Natural killer cell (primary cell): ENCODE data around the gene MRFAP1L1. TPM values are rescaled to one million over a fixed set of nuclear protein-coding genes. Genes with fewer than 3 reads are reported as not detected.

Source experiments
- ATAC-seq, 3 donors: fragments of 150-1000 bp in 2 of 3; fragments of 200-7000 bp in 1 of 3; cut with Tn5 transposase; 1 replicate in 1 of 3; 2 replicates in 2 of 3; pipeline ENCODE4 v1.10.0; 2021; ENCODE audit warnings: mild to moderate bottlenecking in 2 of 3, moderate library complexity in 2 of 3
- DNase-seq, 2 donors: peaks; one replicate each; pipeline versions ENCODE4 v3.0.0 to v3.0.0-alpha.2; 2013 to 2021; ENCODE audit warnings: mixed read lengths in 1 of 2
- H3K27ac ChIP-seq: one replicate; pipeline ENCODE4 v1.5.1; 2013; ENCODE audit warnings: mild to moderate bottlenecking, low read length
- H3K27me3 ChIP-seq: one replicate; pipeline ENCODE4 v1.6.1; 2013; ENCODE audit warnings: low read length; ENCODE audit not compliant: control insufficient read depth, insufficient read depth
- H3K36me3 ChIP-seq: one replicate; pipeline ENCODE4 v1.6.1; 2013; ENCODE audit warnings: low read length; ENCODE audit not compliant: control insufficient read depth, insufficient read depth
- H3K4me1 ChIP-seq: one replicate; pipeline ENCODE4 v1.6.1; 2013; ENCODE audit warnings: low read length; ENCODE audit not compliant: control insufficient read depth, insufficient read depth
- H3K4me3 ChIP-seq: one replicate; pipeline ENCODE4 v1.5.1; 2013; ENCODE audit warnings: low read length
- H3K9me3 ChIP-seq: one replicate; pipeline ENCODE4 v1.6.1; 2013; ENCODE audit warnings: low read length; ENCODE audit not compliant: control insufficient read depth, insufficient read depth
- H3K27ac Mint-ChIP-seq, 2 donors: one replicate each; pipeline ENCODE4 v1.8.0; 2022; ENCODE audit warnings: mild to moderate bottlenecking in 2 of 2, mixed read lengths in 2 of 2, moderate library complexity in 1 of 2
- H3K27me3 Mint-ChIP-seq, 2 donors: one replicate each; pipeline ENCODE4 v1.8.0; 2022; ENCODE audit warnings: low read depth in 2 of 2, mixed read lengths in 2 of 2
- H3K36me3 Mint-ChIP-seq: one replicate; pipeline ENCODE4 v1.8.0; 2022; ENCODE audit warnings: mixed read lengths
- H3K4me1 Mint-ChIP-seq, 2 donors: one replicate each; pipeline ENCODE4 v1.8.0; 2022; ENCODE audit warnings: mixed read lengths in 2 of 2
- H3K4me3 Mint-ChIP-seq: one replicate; pipeline ENCODE4 v1.8.0; 2022; ENCODE audit warnings: mild to moderate bottlenecking, moderate library complexity, mixed read lengths
- H3K9me3 Mint-ChIP-seq, 2 donors: one replicate each; pipeline ENCODE4 v1.8.0; 2022; ENCODE audit warnings: mixed read lengths in 2 of 2
- WGBS: methylation state at CpG from one replicate; pipeline ENCODE4 v1.1.7; 2013; ENCODE audit warnings: missing lambda C conversion rate; ENCODE audit not compliant: insufficient coverage; 5-methylcytosine and 5-hydroxymethylcytosine counted together
- intact Hi-C: fragments of 100-400 bp; cut with micrococcal nuclease; formaldehyde crosslinking; loops from one replicate; pipeline ENCODE4 v1.14.2; 2022
- total RNA-seq, 4 donors: library from RNA; stranded (reverse); fragments of 120-200 nt in 1 of 4; gene quantifications; one replicate each; pipeline versions ENCODE4 v1.2.3 to v1.2.4, GENCODE V29; 2013 to 2022
- TF ChIP-seq, protein P1 (sequence below): fragments of 200-600 bp; IDR thresholded peaks from one replicate; pipeline ENCODE4 v1.8.0; 2022; ENCODE audit warnings: antibody characterized with exemption

Gene MRFAP1L1
- total RNA-seq, 3 donors from 2014 or later (not counting 1 experiment from before 2014, with no cell fraction given), result 38.4 to 60.9 (median 40.8) TPM

DNA sequence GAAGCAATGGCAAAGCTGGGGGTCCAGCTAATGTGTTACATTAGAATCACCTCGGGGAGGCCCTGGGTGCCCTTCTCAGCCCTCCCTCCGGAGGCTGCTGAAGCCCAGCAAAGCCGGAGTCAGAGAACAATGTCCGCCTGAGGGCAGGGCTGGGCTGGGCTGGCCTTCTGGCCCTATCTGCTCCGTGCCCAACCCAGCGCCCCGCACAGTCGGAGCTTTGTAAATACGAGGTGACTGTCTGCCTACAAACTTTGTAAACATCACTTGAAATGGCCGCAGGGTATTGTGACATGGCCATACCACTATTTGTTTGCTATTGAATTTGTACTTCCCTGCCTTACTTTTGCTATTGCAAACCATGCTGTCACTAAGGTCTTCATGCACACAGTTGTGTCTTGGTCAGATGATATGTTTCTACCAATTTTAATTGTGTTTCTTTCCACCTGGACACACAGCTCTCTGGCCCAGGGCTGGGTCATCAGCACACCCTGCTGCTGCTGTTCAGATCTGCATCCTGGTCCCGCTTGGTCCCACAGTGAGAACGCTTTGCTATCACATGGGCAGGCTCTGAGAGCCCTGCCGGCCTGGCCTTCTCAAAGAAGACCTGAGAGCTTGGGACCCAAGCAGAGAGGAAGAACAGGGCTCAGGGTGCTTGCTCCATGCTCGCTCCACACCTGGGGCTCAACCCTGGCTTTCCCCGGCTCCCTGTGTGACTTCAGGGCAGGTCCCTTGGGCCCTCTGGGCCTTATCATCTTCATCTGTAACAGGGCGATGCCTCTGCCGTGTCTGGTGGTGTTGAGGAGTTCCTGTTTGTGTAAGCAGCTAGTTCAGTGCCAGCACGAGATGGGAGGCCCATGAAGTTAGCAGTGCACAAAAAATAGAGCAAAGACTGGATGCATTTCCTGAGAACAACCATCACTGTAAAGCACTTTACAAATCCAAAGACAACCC lies 13.7 kb downstream of the MRFAP1L1 start:
- TF ChIP-seq, protein P1, sequence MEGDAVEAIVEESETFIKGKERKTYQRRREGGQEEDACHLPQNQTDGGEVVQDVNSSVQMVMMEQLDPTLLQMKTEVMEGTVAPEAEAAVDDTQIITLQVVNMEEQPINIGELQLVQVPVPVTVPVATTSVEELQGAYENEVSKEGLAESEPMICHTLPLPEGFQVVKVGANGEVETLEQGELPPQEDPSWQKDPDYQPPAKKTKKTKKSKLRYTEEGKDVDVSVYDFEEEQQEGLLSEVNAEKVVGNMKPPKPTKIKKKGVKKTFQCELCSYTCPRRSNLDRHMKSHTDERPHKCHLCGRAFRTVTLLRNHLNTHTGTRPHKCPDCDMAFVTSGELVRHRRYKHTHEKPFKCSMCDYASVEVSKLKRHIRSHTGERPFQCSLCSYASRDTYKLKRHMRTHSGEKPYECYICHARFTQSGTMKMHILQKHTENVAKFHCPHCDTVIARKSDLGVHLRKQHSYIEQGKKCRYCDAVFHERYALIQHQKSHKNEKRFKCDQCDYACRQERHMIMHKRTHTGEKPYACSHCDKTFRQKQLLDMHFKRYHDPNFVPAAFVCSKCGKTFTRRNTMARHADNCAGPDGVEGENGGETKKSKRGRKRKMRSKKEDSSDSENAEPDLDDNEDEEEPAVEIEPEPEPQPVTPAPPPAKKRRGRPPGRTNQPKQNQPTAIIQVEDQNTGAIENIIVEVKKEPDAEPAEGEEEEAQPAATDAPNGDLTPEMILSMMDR, result peak; percentile 29
- peak overlapping the region; percentile 81 for H3K27ac ChIP-seq
- H3K36me3 ChIP-seq, result no peaks in the 10 kb centered on the region
- no peaks in the 10 kb centered on the region for H3K9me3 ChIP-seq
- H3K27me3 Mint-ChIP-seq, result no peaks in the 10 kb centered on the region
- H3K36me3 Mint-ChIP-seq, result no peaks in the 10 kb centered on the region
- DNase-seq, result peak; percentile 36 to 87
- no peaks in the 10 kb centered on the region for H3K9me3 Mint-ChIP-seq
- no peak overlapping the region for H3K4me3 ChIP-seq
- peak overlapping the region; percentile 97 to 98 for H3K27ac Mint-ChIP-seq
- intact Hi-C loops, result loop anchor here (1.0 kb wide), 1 partner anchor 22 kb away; a partner anchor contains a TSS
- H3K4me1 Mint-ChIP-seq, result peaks cover 59 to 70% of the 10 kb centered on the region in 2 donors
- peak; percentile 70 to 80 (median 79) for ATAC-seq
- peak overlapping the region; percentile 79 for H3K4me3 Mint-ChIP-seq
- peaks cover 67% of the 10 kb centered on the region for H3K4me1 ChIP-seq
- no peaks in the 10 kb centered on the region for H3K27me3 ChIP-seq
- 49% methylated on average over 18 of the region's 18 CpGs for WGBS

- WGBS, result 51% methylated on average over 16 of the region's 16 CpGs
- H3K4me3 ChIP-seq, result no peak overlapping the region
Observed at GRCh38 chr4:6694177-6694901, 15.3 kb downstream of the MRFAP1L1 start.

GRCh38 chr4:6693231-6694176 lies 16.2 kb downstream of the MRFAP1L1 start, which contains the start of gene S100P:
S100P (plus strand) TSS chr4:6693878; CDS start chr4:6693933, 55 bp downstream.
- WGBS, result 93% methylated on average over 29 of the region's 29 CpGs
- H3K4me3 Mint-ChIP-seq, result peak within 1 kb of the TSS; percentile 81
- H3K27ac ChIP-seq, result peak within 1 kb of the TSS; percentile 81

More at GRCh38 chr4:6694177-6694901, 15.3 kb downstream of the MRFAP1L1 start:
- DNase-seq (peak in 1 of 2 donors; percentile 51), ATAC-seq (peak in 1 of 3 donors; percentile 11)
- H3K4me1 ChIP-seq, result peaks cover 83% of the 10 kb centered on the region
- intact Hi-C loops, result no loop called here
- no peaks in the 10 kb centered on the region for H3K36me3 ChIP-seq
- Mint-ChIP-seq H3K4me1 (peaks cover 70 to 77% of the 10 kb centered on the region in 2 donors), H3K36me3 (no peaks in the 10 kb centered on the region), H3K4me3 (peak overlapping the region; percentile 81), H3K27me3 (no peaks in the 10 kb centered on the region), H3K27ac (peak overlapping the region; percentile 97 to 98), H3K9me3 (no peaks in the 10 kb centered on the region)
- H3K9me3 ChIP-seq, result no peaks in the 10 kb centered on the region
- H3K27ac ChIP-seq, result peak overlapping the region; percentile 81
- TF ChIP-seq, protein P1, result no peak
- no peaks in the 10 kb centered on the region for H3K27me3 ChIP-seq

More at GRCh38 chr4:6693231-6694176, 16.2 kb downstream of the MRFAP1L1 start, which contains the start of gene S100P:
- H3K4me3 ChIP-seq, result no peak within 1 kb of the TSS
- peak within 1 kb of the TSS; percentile 97 to 98 for H3K27ac Mint-ChIP-seq
- H3K36me3 Mint-ChIP-seq, result no peaks in the 10 kb centered on the region
- DNase-seq (no peak), ATAC-seq (no peak)
- peaks cover 92% of the 10 kb centered on the region for H3K4me1 ChIP-seq
- peaks cover 77 to 84% of the 10 kb centered on the region in 2 donors for H3K4me1 Mint-ChIP-seq
- TF ChIP-seq, protein P1, result no peak
- H3K36me3 ChIP-seq, result no peaks in the 10 kb centered on the region
- no peaks in the 10 kb centered on the region for H3K27me3 Mint-ChIP-seq
- H3K27me3 ChIP-seq, result no peaks in the 10 kb centered on the region
- no peaks in the 10 kb centered on the region for H3K9me3 ChIP-seq
- intact Hi-C loops, result no loop called here
- no peaks in the 10 kb centered on the region for H3K9me3 Mint-ChIP-seq
